ENCODE data around the gene C1orf105. TPM values are rescaled to one million over a fixed set of nuclear protein-coding genes. Genes with fewer than 3 reads are reported as not detected.

C1orf105 gene
- total and polyA plus RNA-seq, 2 donors from 2014 or later = not detected

DNA sequence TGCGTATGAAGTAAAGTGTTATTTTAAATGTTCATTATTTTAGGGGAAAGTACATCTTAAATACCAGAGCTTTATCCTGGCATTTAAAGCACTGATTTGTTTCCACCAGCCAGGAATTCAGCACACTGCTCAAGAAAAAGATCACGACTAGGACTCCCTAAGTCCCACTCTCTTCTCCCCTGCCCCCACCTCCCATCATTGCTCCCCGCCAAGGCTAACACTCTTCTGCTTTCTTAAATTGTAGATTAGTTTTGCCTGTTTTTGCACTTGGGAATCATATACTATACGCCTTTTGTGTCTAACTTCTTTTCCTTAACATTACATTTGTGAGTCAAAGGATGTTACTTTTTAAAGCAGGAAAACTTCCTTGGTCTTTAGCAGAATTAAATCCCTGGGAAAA, 37.5 kb upstream of the C1orf105 start:
- no peak for FAIRE-seq
- TF ChIP-seq, protein P1, sequence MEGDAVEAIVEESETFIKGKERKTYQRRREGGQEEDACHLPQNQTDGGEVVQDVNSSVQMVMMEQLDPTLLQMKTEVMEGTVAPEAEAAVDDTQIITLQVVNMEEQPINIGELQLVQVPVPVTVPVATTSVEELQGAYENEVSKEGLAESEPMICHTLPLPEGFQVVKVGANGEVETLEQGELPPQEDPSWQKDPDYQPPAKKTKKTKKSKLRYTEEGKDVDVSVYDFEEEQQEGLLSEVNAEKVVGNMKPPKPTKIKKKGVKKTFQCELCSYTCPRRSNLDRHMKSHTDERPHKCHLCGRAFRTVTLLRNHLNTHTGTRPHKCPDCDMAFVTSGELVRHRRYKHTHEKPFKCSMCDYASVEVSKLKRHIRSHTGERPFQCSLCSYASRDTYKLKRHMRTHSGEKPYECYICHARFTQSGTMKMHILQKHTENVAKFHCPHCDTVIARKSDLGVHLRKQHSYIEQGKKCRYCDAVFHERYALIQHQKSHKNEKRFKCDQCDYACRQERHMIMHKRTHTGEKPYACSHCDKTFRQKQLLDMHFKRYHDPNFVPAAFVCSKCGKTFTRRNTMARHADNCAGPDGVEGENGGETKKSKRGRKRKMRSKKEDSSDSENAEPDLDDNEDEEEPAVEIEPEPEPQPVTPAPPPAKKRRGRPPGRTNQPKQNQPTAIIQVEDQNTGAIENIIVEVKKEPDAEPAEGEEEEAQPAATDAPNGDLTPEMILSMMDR (IDR thresholded peaks at IDR 0.05; ENCODE audit: borderline replicate concordance, extremely low read depth, insufficient read depth) = no peak
- H3K9ac ChIP-seq (ENCODE audit: low read length in 3 of 3) = no peak overlapping the region
- peak overlapping the region; percentile 53 to 62 for H3K27ac ChIP-seq (ENCODE audit: low read depth in 2 of 2, low read length in 2 of 2)
- peak in 1 of 5 donors; percentile 63 for DNase-seq
- no peaks in the 10 kb centered on the region for H3K9me3 ChIP-seq (ENCODE audit: control insufficient read depth in 2 of 3, insufficient read depth in 1 of 3, low read length in 3 of 3)
- no peaks in the 10 kb centered on the region for H3K27me3 ChIP-seq (ENCODE audit: control insufficient read depth, insufficient read depth, low read length)
- intact Hi-C loops (cut with DNase I) = no loop called here
- H3K36me3 ChIP-seq (ENCODE audit: control insufficient read depth in 2 of 3, insufficient read depth in 3 of 3, low read length in 3 of 3) = no peaks in the 10 kb centered on the region
- peak overlapping the region in 1 of 3 donors; percentile 13 for H3K4me3 ChIP-seq (ENCODE audit: low read length in 3 of 3)
- H3K4me1 ChIP-seq (ENCODE audit: control insufficient read depth in 2 of 3, insufficient read depth in 2 of 3, low read depth in 1 of 3, low read length in 3 of 3) = peaks cover 3 to 23% (median 5%) of the 10 kb centered on the region in 3 donors

DNA sequence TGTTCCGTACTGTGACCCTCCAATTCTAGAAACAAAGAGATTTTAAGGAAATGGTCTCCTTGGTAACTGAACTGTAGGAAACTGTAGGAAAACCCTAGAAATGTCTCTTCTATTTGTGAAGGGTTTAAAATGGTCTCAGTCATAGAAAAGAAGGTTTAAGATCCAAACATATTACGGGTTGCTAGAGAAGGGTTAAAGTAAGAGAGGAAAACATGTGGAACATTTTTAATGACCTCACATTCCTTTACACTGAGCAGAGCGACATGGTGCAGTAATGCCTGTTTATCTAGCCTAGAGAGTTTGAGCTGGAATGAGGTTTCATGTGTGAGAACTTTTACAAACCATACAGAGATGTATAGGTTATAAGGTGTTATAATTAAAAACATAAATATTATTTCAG, 36.9 kb upstream of the C1orf105 start:
- H3K9me3 ChIP-seq (ENCODE audit: control insufficient read depth in 2 of 3, insufficient read depth in 1 of 3, low read length in 3 of 3) = no peaks in the 10 kb centered on the region
- TF ChIP-seq, protein P1 (IDR thresholded peaks at IDR 0.05; ENCODE audit: borderline replicate concordance, extremely low read depth, insufficient read depth) = no peak
- H3K36me3 ChIP-seq (ENCODE audit: control insufficient read depth in 2 of 3, insufficient read depth in 3 of 3, low read length in 3 of 3) = no peaks in the 10 kb centered on the region
- H3K4me1 ChIP-seq (ENCODE audit: control insufficient read depth in 2 of 3, insufficient read depth in 2 of 3, low read depth in 1 of 3, low read length in 3 of 3) = peaks cover 3 to 23% (median 5%) of the 10 kb centered on the region in 3 donors
- no peaks in the 10 kb centered on the region for H3K27me3 ChIP-seq (ENCODE audit: control insufficient read depth, insufficient read depth, low read length)
- intact Hi-C loops (cut with DNase I) = no loop called here
- peak overlapping the region; percentile 53 to 62 for H3K27ac ChIP-seq (ENCODE audit: low read depth in 2 of 2, low read length in 2 of 2)
- peak in 2 of 5 donors; percentile 89 to 94 for DNase-seq
- H3K4me3 ChIP-seq (ENCODE audit: low read length in 3 of 3) = peak overlapping the region in 2 of 3 donors; percentile 1 to 13
- peak; percentile 71 for FAIRE-seq
- peak overlapping the region in 1 of 3 donors; percentile 20 for H3K9ac ChIP-seq (ENCODE audit: low read length in 3 of 3)

DNA sequence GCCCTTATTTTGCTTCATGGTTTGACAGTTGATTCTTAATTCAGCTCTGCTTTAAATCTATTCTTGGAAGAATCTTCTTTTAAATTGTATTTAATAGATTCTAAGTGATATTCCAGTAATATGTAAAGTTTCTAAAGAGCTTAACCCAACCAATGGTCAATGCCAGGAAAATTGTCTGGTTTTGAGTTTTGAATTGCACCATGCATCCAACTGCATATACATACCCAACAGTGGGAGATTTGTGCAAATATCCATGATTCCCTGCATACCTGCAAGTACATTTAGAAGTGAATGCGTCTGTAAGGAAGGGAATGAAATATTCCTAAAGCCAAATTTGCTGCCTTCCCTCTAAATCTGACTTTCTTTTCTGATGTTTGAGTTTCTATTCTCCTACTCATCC, 35.8 kb upstream of the C1orf105 start:
- DNase-seq (no peak), FAIRE-seq (no peak)
- Histone ChIP-seq H3K9me3 (ENCODE audit: control insufficient read depth in 2 of 3, insufficient read depth in 1 of 3, low read length in 3 of 3) (no peaks in the 10 kb centered on the region), H3K4me1 (ENCODE audit: control insufficient read depth in 2 of 3, insufficient read depth in 2 of 3, low read depth in 1 of 3, low read length in 3 of 3) (peaks cover 3 to 23% (median 5%) of the 10 kb centered on the region in 3 donors), H3K9ac (ENCODE audit: low read length in 3 of 3) (no peak overlapping the region), H3K36me3 (ENCODE audit: control insufficient read depth in 2 of 3, insufficient read depth in 3 of 3, low read length in 3 of 3) (no peaks in the 10 kb centered on the region), H3K27me3 (ENCODE audit: control insufficient read depth, insufficient read depth, low read length) (no peaks in the 10 kb centered on the region), H3K4me3 (ENCODE audit: low read length in 3 of 3) (no peak overlapping the region), H3K27ac (ENCODE audit: low read depth in 2 of 2, low read length in 2 of 2) (no peak overlapping the region)
- TF ChIP-seq, protein P1 (IDR thresholded peaks at IDR 0.05; ENCODE audit: borderline replicate concordance, extremely low read depth, insufficient read depth) = no peak
- intact Hi-C loops (cut with DNase I) = no loop called here

DNA sequence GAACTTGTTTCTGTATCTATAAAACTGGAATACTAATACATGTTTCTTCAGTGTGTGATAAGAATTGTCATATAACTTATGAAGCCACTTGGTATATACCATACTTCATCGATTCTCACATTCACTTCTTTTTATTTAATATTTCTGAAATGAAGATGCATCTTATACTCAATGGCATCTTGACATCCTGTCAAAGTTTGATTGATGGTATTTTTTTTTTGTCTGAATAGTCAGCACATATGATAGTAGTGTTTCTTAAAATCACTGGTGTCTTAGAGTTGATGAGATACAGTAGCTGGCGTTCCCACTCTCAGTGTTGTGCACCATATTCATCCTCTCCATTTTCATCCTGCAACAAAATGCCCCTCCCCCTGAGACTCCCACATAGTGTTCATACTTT, 34.4 kb upstream of the C1orf105 start:
- intact Hi-C loops (cut with DNase I) = no loop called here
- H3K9me3 ChIP-seq (ENCODE audit: control insufficient read depth in 2 of 3, insufficient read depth in 1 of 3, low read length in 3 of 3) = no peaks in the 10 kb centered on the region
- peaks cover 12 to 31% (median 19%) of the 10 kb centered on the region in 3 donors for H3K4me1 ChIP-seq (ENCODE audit: control insufficient read depth in 2 of 3, insufficient read depth in 2 of 3, low read depth in 1 of 3, low read length in 3 of 3)
- H3K36me3 ChIP-seq (ENCODE audit: control insufficient read depth in 2 of 3, insufficient read depth in 3 of 3, low read length in 3 of 3) = no peaks in the 10 kb centered on the region
- no peak overlapping the region for H3K9ac ChIP-seq (ENCODE audit: low read length in 3 of 3)
- no peak overlapping the region for H3K27ac ChIP-seq (ENCODE audit: low read depth in 2 of 2, low read length in 2 of 2)
- no peak overlapping the region for H3K4me3 ChIP-seq (ENCODE audit: low read length in 3 of 3)
- TF ChIP-seq, protein P1 (IDR thresholded peaks at IDR 0.05; ENCODE audit: borderline replicate concordance, extremely low read depth, insufficient read depth) = no peak
- no peak for FAIRE-seq
- H3K27me3 ChIP-seq (ENCODE audit: control insufficient read depth, insufficient read depth, low read length) = no peaks in the 10 kb centered on the region
- DNase-seq = peak in 1 of 5 donors; percentile 59
